ENCODE data around the gene TXN2.
A peak's percentile ranks its signal among the peaks of the same experiment; 100 is the strongest.
"Not testable (repeated sequence)": the region's sequence is repeated elsewhere in the genome, so short reads cannot be mapped to it uniquely, and the experiment has no call there.

The TXN2 gene

GRCh38 chr22:36481393-36482168 is at the start of gene TXN2:
TSS of gene TXN2 (minus strand) at chr22:36481640. CDS start at chr22:36480837, 803 bp downstream.
- peak; percentile 89 to 94 for DNase-seq (ENCODE audit: low read depth in 2 of 2, low spot score in 1 of 2)

- peak; percentile 93 to 95 for DNase-seq (ENCODE audit: low read depth in 2 of 2, low spot score in 1 of 2)
Observed at GRCh38 chr22:36528795-36529751, 47.6 kb upstream of the TXN2 start, which contains the start of gene EIF3D. TSS of gene EIF3D (minus strand) at chr22:36529166. CDS start at chr22:36526121, 3,045 bp downstream.

- no peak for DNase-seq (ENCODE audit: low read depth in 2 of 2, low spot score in 1 of 2)
Observed at GRCh38 chr22:36528341-36528740, 46.9 kb upstream of the TXN2 start.

- no peak for DNase-seq (ENCODE audit: low read depth in 2 of 2, low spot score in 1 of 2)
Observed at GRCh38 chr22:36522662-36523061, 41.2 kb upstream of the TXN2 start.

GRCh38 chr22:36520423-36520822 is 39.0 kb upstream of the TXN2 start:
- no peak for DNase-seq (ENCODE audit: low read depth in 2 of 2, low spot score in 1 of 2)

- not testable (repeated sequence) for DNase-seq (ENCODE audit: low read depth in 2 of 2, low spot score in 1 of 2)
Observed at GRCh38 chr22:36519906-36520305, 38.5 kb upstream of the TXN2 start.

GRCh38 chr22:36514766-36515165 is 33.3 kb upstream of the TXN2 start:
- DNase-seq (ENCODE audit: low read depth in 2 of 2, low spot score in 1 of 2): no peak

- DNase-seq (ENCODE audit: low read depth in 2 of 2, low spot score in 1 of 2): no peak
Observed at GRCh38 chr22:36512991-36513390, 31.6 kb upstream of the TXN2 start.

GRCh38 chr22:36512333-36512732 is 30.9 kb upstream of the TXN2 start:
- no peak for DNase-seq (ENCODE audit: low read depth in 2 of 2, low spot score in 1 of 2)

- no peak for DNase-seq (ENCODE audit: low read depth in 2 of 2, low spot score in 1 of 2)
Observed at GRCh38 chr22:36510966-36511881, 29.8 kb upstream of the TXN2 start.

- no peak for DNase-seq (ENCODE audit: low read depth in 2 of 2, low spot score in 1 of 2)
Observed at GRCh38 chr22:36510384-36510783, 28.9 kb upstream of the TXN2 start.

GRCh38 chr22:36507518-36508010 is 26.1 kb upstream of the TXN2 start:
- DNase-seq (ENCODE audit: low read depth in 2 of 2, low spot score in 1 of 2): no peak

- DNase-seq (ENCODE audit: low read depth in 2 of 2, low spot score in 1 of 2): peak; percentile 67 to 72
Observed at GRCh38 chr22:36506637-36507517, 25.4 kb upstream of the TXN2 start, which contains the start of gene FOXRED2. TSS of gene FOXRED2 (minus strand) at chr22:36507040. CDS start at chr22:36506422, 618 bp downstream.

GRCh38 chr22:36505998-36506635 is 24.7 kb upstream of the TXN2 start:
- DNase-seq (ENCODE audit: low read depth in 2 of 2, low spot score in 1 of 2): no peak

- DNase-seq (ENCODE audit: low read depth in 2 of 2, low spot score in 1 of 2): no peak
Observed at GRCh38 chr22:36497910-36498665, 16.6 kb upstream of the TXN2 start.

- no peak for DNase-seq (ENCODE audit: low read depth in 2 of 2, low spot score in 1 of 2)
Observed at GRCh38 chr22:36493690-36494110, 12.3 kb upstream of the TXN2 start.

- no peak for DNase-seq (ENCODE audit: low read depth in 2 of 2, low spot score in 1 of 2)
Observed at GRCh38 chr22:36492109-36492508, 10.7 kb upstream of the TXN2 start.

- DNase-seq (ENCODE audit: low read depth in 2 of 2, low spot score in 1 of 2): no peak
Observed at GRCh38 chr22:36491155-36491554, 9.7 kb upstream of the TXN2 start.

All from stimulated activated CD8-positive, alpha-beta memory T cell treated with anti-CD3 and anti-CD28 coated beads, Interleukin-4, amount 100 ng/mL, for 1 hour (primary cell).